Fibroblast of mammary gland (primary cell): ENCODE measurements around the gene FAHD1.

Source experiments
- DNase-seq: peaks from one replicate; pipeline ENCODE4 v3.0.0-alpha.2; 2010; ENCODE audit warnings: low read depth
- H3K4me3 ChIP-seq: 2 replicates; pipeline ENCODE4 v1.5.1; 2011; ENCODE audit warnings: low read depth, mild to moderate bottlenecking, low read length, moderate library complexity; ENCODE audit not compliant: control insufficient read depth
- TF ChIP-seq, protein P1 (sequence below): conservative IDR thresholded peaks from 2 replicates; pipeline ENCODE4 v1.5.1; 2011; ENCODE audit warnings: low read depth, low read length, inconsistent platforms; ENCODE audit not compliant: control insufficient read depth, insufficient read depth

The FAHD1 gene

DNA sequence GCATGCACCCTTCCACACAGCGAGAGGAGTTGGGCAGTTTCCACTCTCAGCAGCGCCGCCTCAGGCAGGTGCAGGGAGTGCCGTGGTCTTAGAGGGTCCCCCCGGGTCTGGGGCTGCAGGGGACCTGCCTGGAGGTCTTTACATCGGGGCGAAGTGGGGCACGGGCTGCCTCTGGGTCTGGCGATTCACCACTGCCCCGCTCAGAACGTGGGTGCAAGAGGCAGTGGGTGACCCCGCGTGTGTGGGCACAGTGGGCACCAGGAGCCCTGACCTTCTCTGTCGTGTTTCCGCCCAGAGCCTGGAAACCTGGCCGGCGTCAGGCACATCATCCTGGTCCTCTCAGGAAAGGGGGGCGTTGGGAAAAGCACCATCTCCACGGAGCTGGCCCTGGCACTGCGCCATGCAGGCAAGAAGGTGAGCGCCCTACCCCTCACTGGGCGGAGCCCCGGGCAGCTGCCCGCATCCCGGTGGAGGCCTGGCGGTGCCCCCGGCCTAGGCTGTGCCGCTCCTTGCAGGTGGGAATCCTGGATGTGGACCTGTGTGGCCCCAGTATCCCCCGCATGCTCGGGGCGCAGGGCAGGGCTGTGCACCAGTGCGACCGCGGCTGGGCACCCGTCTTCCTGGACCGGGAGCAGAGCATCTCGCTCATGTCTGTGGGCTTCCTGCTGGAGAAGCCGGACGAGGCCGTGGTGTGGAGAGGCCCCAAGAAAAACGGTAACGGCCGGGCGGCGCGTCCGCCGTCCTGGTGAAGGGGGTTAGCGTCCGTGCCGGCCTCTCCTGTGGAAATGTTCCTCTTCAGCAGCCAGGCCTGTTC lies 40.6 kb upstream of the FAHD1 start:
- H3K4me3 ChIP-seq, result no peak overlapping the region
- DNase-seq, result no peak

DNA sequence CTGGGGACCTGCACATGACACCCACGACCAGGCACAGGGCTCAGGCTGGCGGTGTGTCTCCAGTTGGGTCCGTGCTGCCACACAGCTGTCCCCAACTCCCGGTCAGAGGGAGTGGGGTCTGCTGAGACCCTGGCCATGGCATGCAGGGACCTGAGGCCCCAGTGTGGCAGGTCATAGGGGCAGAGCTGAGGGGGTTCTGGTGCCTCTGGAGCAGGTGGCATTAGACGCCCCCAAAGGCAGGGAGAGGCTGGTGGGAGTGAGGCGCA lies 40.0 kb upstream of the FAHD1 start:
- H3K4me3 ChIP-seq, result no peak overlapping the region
- DNase-seq, result no peak
- TF ChIP-seq, protein P1, sequence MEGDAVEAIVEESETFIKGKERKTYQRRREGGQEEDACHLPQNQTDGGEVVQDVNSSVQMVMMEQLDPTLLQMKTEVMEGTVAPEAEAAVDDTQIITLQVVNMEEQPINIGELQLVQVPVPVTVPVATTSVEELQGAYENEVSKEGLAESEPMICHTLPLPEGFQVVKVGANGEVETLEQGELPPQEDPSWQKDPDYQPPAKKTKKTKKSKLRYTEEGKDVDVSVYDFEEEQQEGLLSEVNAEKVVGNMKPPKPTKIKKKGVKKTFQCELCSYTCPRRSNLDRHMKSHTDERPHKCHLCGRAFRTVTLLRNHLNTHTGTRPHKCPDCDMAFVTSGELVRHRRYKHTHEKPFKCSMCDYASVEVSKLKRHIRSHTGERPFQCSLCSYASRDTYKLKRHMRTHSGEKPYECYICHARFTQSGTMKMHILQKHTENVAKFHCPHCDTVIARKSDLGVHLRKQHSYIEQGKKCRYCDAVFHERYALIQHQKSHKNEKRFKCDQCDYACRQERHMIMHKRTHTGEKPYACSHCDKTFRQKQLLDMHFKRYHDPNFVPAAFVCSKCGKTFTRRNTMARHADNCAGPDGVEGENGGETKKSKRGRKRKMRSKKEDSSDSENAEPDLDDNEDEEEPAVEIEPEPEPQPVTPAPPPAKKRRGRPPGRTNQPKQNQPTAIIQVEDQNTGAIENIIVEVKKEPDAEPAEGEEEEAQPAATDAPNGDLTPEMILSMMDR, result no peak

More for the DNA sequence above, 40.6 kb upstream of the FAHD1 start:
- TF ChIP-seq, protein P1, result no peak

DNA sequence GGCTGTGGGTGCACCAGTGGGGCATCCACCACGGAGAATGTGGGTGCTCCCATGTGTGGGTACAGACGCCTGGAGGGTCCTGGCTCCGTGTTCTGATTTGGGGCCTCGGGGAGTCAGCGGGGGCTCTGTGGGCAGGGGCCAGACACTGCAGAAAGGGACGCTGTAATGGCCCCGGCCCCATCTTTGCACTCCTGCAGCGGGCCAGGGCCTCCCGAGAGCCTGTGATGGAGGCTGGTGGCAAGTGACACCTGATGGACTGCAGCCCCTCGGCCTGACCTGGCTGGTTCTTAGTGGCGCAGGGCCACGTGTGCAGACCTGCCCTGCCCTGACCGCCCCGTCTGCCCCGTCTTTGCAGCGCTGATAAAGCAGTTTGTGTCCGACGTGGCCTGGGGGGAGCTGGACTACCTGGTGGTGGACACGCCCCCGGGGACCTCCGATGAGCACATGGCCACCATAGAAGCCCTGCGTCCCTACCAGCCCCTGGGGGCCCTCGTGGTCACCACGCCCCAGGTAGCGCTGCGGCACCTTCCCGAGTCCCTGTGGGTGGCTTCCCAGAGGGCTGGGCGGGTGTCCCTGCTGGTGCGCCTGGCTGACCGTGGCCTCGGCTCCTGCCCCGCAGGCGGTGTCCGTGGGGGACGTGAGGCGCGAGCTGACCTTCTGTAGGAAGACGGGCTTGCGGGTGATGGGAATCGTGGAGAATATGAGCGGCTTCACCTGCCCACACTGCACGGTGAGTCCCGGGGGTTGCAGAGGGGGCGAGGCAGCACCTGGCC lies 39.5 kb upstream of the FAHD1 start:
- DNase-seq, result no peak
- TF ChIP-seq, protein P1, result no peak
- no peak overlapping the region for H3K4me3 ChIP-seq

DNA sequence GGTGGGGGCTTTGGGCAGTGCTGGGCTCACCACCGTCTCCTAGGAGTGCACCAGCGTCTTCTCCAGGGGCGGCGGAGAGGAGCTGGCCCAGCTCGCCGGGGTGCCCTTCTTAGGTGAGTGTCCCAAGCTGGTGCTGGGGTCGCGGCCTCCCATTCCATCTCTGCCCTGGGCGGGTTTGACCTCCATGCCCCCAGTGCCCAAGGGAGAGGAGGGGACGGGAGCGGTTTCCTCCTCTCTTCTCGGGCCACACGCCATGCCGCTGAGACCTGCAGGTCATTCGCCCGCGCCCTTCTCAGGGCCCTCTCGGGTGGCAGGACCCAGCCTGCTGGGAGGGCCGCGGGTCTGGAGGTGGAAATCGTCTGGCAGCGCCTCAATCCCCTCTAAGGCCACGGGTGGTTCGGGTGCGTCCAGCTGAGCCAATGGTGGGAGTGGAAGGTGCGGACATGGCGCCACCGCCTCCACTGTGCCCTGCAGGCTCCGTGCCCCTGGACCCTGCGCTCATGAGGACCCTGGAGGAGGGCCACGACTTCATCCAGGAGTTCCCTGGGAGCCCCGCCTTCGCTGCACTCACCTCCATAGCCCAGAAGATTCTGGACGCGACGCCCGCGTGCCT lies 38.8 kb upstream of the FAHD1 start:
- DNase-seq, result no peak
- no peak overlapping the region for H3K4me3 ChIP-seq
- TF ChIP-seq, protein P1, result no peak

DNA sequence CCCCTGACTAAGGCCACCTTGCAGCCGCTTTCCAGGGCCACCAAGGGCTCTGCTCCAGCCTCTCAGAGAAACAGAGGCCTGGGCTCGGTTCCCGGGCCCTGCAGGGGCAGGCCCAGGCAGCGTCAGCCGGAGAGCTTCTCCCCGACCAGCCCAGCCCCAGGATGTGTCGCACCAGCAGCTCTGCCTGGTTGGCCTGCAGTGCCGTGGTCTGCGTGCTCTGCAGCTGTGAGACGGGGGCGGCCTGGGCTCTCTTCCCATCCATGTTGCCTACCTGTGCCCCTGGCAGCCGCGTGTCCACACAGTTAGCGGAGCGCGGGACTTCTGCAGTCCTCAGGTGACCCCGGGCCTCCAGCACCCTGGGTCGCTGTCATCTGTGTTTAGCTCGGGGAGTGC lies 38.3 kb upstream of the FAHD1 start:
- no peak for DNase-seq
- H3K4me3 ChIP-seq, result no peak overlapping the region
- TF ChIP-seq, protein P1, result no peak

DNA sequence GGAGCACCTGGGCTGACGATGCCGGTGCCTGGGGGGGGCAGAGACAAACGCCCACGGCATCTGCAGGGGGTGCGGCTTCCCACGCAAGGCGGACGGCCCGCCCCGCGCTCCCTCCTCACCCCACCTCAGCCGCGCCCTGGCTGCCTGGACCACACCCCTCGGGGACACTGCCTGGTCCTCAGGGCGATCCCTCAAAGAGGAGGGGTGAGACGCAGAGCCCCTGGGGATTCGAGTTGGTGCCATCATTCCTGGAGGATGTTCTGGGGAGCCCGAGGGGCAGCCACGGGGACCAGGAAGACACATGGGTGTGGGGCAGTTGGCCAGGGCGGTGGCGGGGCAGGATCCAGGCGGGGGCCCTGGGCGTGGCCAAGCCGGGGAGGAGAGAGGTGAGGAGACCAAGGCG lies 37.4 kb upstream of the FAHD1 start:
- DNase-seq, result no peak
- TF ChIP-seq, protein P1, result no peak
- H3K4me3 ChIP-seq, result no peak overlapping the region
